CD4-positive, alpha-beta T cell treated with Interferon alpha-2 for 1 hour (primary cell): ENCODE measurements around the gene SPOCD1.

Experiments used
- DNase-seq, 2 donors: peaks; one replicate each; pipeline ENCODE4 v3.0.0-alpha.2; 2020 to 2022

SPOCD1 gene

GRCh38 chr1:31786366-31787060 is 29.3 kb downstream of the SPOCD1 start:
- DNase-seq = no peak

- DNase-seq = no peak
These were observed 29.9 kb downstream of the SPOCD1 start for GRCh38 chr1:31785947-31786290.

- peak in 1 of 2 donors; percentile 41 for DNase-seq
These were observed 30.5 kb downstream of the SPOCD1 start for GRCh38 chr1:31785020-31785946.

DNA sequence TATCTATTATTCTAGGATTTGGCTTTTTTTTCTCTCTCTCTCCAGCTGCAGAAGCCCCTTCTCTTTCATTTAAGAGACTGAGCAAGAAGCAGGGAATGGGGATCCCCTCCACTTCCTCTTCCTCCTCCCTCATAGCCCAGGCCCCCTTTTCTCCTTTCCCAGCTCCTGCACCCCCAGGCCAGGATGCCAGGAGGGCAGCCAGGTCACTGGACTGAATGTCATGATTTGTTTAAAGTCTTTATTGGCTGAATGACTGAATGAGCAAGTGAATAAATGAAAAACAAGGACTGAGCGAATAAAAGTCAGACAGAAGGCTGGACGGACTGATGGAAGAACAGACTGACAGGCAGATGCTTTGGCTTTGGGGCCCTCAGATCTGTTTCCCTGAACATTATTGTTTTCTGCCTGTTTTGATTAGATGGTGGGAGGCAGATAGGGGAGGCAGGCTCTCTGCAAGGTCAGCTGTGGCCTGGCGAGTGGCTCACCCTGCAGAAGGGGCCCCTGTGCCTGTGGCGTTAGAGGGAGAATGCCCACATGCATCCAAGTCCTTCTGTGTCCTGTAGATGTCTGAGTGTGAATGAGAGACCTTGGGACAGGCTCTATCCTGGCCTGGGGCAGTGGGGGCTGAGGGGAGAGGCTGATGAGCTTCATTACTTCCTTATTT is 31.3 kb downstream of the SPOCD1 start:
- no peak for DNase-seq

GRCh38 chr1:31783846-31784245 is 32.0 kb downstream of the SPOCD1 start:
- DNase-seq = no peak

GRCh38 chr1:31782421-31783410 is 33.1 kb downstream of the SPOCD1 start:
- DNase-seq = no peak

GRCh38 chr1:31781756-31782371 is 34.0 kb downstream of the SPOCD1 start:
- DNase-seq = no peak

- DNase-seq = no peak
These were observed 34.6 kb downstream of the SPOCD1 start for GRCh38 chr1:31781138-31781755.

DNA sequence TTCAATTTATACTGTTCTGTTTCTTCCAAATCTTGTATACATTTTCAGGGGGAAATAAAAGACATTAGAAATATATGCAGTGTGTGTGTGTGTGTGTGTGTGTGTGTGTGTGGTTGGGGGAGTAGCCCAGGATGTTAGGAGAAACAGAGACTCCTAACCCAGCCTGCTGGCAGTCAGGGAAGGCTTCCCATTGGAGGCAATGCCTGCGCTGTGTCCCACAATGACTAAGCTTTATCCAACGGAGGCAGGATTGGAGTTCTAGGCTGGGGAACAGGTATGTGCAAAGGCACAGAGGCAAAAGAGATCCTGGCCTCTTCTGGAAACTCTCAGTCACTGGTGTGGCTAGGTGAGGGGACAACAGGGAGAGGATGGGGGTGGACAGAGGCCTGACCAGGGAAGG is 35.2 kb downstream of the SPOCD1 start:
- no peak for DNase-seq

GRCh38 chr1:31779687-31780086 is 36.1 kb downstream of the SPOCD1 start:
- DNase-seq = no peak

DNA sequence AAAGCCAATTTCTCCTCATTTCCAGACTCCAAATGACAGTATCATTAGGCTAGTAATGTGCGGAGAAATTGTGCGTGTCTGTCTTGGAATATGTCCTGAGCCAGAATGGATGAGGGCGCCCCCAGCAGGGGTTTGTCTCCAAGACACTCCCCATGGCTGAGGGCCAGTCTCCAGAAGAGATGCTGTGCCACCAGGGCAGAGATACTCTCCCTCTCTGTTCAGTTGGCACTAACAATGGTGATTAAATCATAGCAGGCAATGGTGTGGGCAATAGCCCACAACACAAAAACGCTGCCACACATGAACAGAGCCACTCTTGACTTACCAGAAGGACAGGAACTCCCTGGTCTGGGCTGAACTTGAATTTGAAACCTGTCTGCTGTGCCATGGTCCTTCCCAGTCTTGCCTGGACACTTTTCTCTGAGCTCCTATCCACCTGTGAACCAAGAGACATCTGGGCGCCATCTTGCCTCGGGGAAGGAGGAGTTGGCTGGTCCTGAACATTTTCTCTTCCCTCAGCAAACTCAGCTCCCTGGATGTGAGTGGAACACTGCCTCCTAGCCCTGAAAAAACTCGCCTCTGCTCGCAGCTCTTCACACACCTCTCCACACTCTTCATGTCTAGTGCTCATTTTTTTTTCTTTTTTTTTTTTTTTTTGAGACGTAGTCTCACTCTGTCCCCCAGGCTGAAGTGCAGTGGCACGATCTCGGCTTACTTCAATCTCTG is 36.9 kb downstream of the SPOCD1 start:
- no peak for DNase-seq

DNA sequence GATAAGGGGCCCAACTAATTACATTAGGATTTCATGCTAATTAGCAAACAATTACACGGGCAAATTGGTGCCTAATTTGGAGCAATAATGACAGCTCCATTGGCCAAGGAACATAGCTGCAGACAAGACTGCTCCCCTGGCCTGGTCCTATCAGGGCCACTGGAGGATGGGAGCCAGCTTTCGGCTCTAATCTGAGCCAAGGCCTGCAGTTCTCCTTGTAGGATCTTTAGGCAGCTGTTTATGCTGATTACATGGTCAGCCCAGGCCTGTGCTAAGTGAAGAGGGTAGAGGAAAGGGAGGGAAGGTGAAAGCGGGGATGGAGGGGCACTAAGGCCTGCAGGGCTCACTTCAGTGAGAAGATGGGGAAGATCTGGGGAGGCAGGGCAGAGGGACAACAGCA is 39.3 kb downstream of the SPOCD1 start:
- no peak for DNase-seq

GRCh38 chr1:31776032-31776431 is 39.8 kb downstream of the SPOCD1 start:
- no peak for DNase-seq

GRCh38 chr1:31775210-31775999 is 40.4 kb downstream of the SPOCD1 start:
- no peak for DNase-seq

DNA sequence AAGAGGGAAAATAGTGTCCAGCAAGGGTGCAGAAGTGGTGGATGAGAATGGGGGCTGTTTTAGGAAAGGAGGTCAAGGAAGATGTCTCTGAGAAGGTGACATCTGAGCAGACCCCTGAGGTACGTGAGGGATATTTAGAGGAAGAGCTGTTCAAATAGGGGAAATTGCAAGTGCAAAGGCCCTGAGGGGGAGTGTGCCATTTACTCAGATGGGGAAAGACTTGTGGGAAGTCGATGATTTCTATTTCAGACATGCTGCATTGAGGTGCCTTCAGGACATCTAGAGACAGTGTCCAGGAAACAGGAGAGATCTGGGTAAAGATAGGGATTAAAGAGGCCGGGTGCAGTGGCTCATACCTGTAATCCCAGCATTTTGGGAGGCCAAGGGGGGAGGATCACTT is 41.3 kb downstream of the SPOCD1 start:
- DNase-seq = no peak

GRCh38 chr1:31773861-31774260 is 42.0 kb downstream of the SPOCD1 start:
- no peak for DNase-seq

DNA sequence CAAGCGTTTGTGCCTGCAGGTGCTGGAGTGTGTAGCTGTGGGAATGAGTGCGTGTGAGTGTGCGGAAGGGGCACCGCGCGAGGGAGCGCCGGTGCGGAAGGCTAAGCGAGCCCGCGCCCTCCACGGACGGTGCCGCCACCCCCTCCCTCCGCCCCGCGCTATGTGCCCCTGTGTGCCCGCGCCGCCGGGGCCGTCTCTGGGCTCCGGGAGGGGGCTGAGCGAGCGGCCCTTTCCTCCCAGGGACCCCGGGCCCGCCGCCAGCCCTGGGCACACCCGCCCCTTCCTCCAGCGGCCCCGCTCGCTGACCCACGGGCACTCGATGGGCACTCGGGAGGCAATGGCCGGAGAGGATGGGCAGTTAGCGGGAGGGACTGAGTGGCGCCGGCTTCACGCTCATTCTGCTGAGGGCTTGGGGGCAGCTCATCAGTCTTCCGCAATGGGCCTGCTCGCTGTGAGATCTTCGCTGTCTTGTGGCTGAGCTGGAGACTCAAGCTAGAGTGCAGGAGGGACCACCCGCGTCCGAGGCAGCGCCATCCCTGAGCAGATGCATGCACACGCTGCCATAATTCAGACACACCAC is 43.1 kb downstream of the SPOCD1 start:
- DNase-seq = no peak

GRCh38 chr1:31771891-31772668 is 43.7 kb downstream of the SPOCD1 start:
- peak in 1 of 2 donors; percentile 48 for DNase-seq
